ENCODE data around the gene DYNLL2.
"Not testable (repeated sequence)": the region's sequence is repeated elsewhere in the genome, so short reads cannot be mapped to it uniquely, and the experiment has no call there.

Gene DYNLL2

DNA sequence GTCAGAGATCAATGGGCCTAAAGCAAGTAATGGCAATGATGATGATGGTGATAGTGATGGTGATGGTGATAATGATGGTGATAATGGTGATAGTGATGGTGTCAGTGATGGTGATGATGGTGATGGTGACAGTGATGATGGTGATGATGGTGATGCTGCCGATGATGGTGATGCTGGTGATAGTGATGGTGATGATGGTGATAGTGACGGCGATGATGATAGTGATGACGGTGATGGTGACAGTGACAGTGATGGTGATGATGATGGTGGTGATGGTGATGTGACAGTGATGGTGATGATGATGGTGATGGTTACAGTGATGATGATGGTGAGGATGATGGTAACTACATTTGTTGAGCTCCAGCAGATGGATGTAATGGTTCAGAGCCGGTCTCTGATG lies 34.2 kb downstream of the DYNLL2 start:
- no peak overlapping the region for H3K4me3 ChIP-seq (ENCODE audit: low read depth, low read length)
- no peak for DNase-seq (ENCODE audit: low read depth)
- TF ChIP-seq, protein P1, sequence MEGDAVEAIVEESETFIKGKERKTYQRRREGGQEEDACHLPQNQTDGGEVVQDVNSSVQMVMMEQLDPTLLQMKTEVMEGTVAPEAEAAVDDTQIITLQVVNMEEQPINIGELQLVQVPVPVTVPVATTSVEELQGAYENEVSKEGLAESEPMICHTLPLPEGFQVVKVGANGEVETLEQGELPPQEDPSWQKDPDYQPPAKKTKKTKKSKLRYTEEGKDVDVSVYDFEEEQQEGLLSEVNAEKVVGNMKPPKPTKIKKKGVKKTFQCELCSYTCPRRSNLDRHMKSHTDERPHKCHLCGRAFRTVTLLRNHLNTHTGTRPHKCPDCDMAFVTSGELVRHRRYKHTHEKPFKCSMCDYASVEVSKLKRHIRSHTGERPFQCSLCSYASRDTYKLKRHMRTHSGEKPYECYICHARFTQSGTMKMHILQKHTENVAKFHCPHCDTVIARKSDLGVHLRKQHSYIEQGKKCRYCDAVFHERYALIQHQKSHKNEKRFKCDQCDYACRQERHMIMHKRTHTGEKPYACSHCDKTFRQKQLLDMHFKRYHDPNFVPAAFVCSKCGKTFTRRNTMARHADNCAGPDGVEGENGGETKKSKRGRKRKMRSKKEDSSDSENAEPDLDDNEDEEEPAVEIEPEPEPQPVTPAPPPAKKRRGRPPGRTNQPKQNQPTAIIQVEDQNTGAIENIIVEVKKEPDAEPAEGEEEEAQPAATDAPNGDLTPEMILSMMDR (conservative IDR thresholded peaks at IDR 0.05; ENCODE audit: low read depth, low read length): no peak

DNA sequence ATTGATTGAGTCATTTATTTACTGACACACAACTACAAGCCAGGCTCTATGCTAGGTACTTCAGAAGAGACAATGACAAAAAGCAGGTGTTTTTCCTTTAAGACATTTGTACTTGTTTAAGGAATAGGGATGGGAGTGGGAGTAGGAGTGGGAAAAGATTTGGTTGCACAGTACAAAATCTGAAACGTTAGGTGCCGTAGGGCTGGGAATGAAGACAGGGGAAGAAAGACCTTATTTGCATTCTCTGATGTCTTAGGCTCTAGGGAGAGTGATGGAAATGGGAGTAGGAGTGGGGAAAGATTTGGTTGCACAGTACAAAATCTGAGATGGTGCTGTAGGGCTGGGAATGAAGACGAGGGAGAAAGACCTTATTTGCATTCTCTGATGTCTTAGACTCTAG lies 36.3 kb downstream of the DYNLL2 start:
- no peak for DNase-seq (ENCODE audit: low read depth)
- TF ChIP-seq, protein P1 (conservative IDR thresholded peaks at IDR 0.05; ENCODE audit: low read depth, low read length): no peak
- H3K4me3 ChIP-seq (ENCODE audit: low read depth, low read length): no peak overlapping the region

DNA sequence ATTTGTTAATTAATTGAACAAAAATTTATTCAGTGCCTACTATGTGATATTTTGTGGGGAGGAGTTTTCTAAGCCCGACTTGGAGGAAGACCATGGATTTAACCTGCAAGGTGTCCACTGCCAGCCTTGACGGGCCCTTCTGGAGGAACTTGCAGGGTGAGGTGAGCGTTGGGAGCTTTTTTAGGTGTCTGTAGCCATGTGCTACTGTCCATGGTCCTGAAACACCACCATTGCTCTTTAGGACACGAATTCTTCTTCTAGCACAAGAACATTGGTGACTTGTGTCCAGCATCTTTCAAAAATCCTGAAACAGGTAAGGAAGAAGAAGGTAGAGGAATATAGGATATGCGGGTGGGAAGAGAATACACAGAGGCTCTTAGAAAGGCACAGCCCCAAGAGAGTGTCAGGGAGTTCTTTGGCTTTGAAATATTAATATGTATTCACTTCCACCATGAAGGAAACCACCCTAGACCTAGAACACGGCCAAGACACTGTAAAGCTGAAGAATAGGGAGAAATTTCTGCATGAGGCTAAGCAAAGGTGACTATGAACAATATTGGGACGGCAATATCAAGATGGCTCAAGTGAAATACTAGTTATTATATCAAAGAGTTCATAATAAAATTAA lies 37.1 kb downstream of the DYNLL2 start:
- peak; percentile 76 for DNase-seq (ENCODE audit: low read depth)
- TF ChIP-seq, protein P1 (conservative IDR thresholded peaks at IDR 0.05; ENCODE audit: low read depth, low read length): no peak
- H3K4me3 ChIP-seq (ENCODE audit: low read depth, low read length): no peak overlapping the region

DNA sequence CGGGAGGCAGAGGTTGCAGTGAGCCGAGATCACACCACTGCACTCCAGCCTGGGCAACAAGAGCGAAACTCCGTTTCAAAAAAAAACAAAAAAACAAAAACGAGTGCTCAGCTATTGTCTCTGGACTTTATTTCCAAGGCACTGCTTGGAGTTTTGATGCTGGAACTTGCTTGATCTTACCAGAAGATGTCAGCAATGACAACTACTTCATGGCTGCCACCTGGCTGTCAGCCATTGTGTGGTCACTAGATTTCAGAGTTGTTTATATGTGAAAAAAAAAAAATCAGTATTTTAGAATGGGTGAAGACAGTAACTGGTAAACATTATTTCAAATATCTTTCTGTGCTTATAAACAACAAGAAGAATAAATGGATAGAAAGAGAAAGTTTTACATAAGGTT lies 38.7 kb downstream of the DYNLL2 start:
- H3K4me3 ChIP-seq (ENCODE audit: low read depth, low read length): no peak overlapping the region
- DNase-seq (ENCODE audit: low read depth): peak; percentile 52

DNA sequence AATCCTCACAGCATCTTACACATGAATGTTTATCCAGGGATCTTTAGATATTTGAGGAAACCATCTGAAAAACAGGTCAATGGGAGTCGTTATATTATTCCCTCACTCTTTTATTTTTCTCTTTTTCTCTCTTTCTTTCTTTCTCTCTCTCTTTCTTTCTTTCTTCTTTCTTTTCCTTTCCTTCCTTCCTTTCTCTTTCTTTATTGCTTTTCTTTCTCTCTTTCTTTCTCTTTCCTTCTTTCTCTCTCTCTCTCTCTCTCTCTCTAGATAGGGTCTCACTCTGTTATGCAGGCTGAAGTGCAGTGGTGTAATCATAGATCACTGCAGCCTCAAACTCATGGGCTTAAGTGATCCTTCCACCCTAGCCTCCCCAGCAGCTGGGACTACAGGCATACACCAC lies 44.6 kb downstream of the DYNLL2 start:
- H3K4me3 ChIP-seq (ENCODE audit: low read depth, low read length): no peak overlapping the region
- DNase-seq (ENCODE audit: low read depth): no peak
- TF ChIP-seq, protein P1 (conservative IDR thresholded peaks at IDR 0.05; ENCODE audit: low read depth, low read length): no peak

More for the DNA sequence above, 38.7 kb downstream of the DYNLL2 start:
- TF ChIP-seq, protein P1 (conservative IDR thresholded peaks at IDR 0.05; ENCODE audit: low read depth, low read length): peak; percentile 50

DNA sequence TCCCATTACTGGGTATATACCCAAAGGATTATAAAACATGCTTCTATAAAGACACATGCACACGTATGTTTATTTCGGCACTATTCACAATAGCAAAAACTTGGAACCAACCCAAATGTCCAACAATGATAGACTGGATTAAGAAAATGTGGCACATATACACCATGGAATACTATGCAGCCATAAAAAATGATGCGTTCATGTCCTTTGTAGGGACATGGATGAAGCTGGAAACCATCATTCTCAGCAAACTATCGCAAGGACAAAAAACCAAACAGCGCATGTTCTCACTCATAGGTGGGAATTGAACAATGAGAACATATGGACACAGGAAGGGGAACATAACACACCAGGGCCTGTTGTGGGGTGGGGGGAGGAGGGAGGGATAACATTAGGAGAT lies 49.5 kb downstream of the DYNLL2 start:
- not testable (repeated sequence) for H3K4me3 ChIP-seq (ENCODE audit: low read depth, low read length); DNase-seq (ENCODE audit: low read depth)

DNA sequence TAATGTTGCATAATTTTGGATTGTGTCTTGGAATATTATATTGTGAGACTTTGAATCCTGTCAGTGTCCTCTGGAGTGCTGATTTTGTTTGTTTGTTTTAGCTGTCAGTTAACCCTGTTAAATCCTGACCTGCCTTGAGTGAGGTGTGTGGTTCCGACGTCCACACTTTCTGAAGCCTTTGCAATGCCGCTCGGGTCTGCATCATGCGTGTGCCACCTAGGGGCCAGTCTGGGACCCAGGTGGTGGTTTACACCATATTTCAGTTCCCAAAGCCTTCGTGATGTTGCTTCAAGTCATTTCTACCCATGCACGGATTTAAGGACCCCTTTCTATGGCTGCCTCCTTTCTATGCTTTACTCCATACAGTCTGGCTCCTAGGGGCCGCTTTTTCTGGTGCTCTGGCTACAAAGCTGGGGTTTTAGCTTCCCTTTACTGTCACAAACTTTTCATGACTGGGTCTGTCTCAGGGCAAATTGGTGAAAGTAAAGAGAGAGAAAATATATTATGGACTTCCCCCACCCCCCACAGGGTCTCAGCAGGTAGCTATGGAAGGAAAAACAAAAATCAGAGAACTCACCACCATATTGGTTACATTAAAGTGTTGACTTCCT lies 53.6 kb downstream of the DYNLL2 start:
- DNase-seq (ENCODE audit: low read depth): peak; percentile 9

More for the DNA sequence above, 53.6 kb downstream of the DYNLL2 start:
- TF ChIP-seq, protein P1 (conservative IDR thresholded peaks at IDR 0.05; ENCODE audit: low read depth, low read length): peak; percentile 56
- H3K4me3 ChIP-seq (ENCODE audit: low read depth, low read length): no peak overlapping the region
